NOMO-1 treated with dmso at 0.1 percent for 144 hours (cell line): ENCODE measurements around the gene PLXNB3.
"Not testable (repeated sequence)": the region's sequence is repeated elsewhere in the genome, so short reads cannot be mapped to it uniquely, and the experiment has no call there.

Experiments used
- DNase-seq: peaks from one replicate; lab custom pipeline; 2025; ENCODE audit not compliant: unreplicated experiment; lab: John Stamatoyannopoulos, UW

Gene PLXNB3

GRCh38 chrX:153732401-153732800 is 31.6 kb upstream of the PLXNB3 start:
- DNase-seq = no peak

DNA sequence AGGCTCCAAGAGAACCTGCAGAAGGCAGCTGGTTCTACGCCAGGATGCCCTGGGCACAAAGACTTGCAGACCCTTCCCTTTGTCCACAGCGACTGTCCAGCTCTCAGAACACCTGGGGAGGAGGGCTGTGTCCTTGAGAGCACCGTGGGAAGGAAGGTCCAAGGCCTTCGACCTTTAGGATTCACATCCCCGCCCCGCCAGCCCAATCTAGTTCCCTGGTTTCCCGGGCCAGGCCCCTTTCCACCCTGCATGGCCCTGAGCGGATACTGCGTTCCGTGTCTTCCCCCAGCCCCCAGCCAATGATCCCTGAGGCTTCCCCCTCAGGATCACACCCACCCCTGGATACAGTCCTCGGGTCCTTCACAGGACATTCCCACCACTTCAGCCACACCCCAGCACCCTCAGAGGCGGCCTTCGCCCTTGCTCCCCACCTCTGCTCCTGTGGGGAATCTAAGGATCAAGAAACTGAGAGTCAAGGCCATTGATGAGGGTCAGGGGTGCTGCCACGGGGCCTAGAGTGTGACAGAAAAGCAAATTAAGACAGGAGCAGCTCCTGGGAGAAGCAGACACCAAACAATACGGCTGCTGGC is 30.3 kb upstream of the PLXNB3 start:
- DNase-seq = no peak

- DNase-seq = no peak
Observed at GRCh38 chrX:153734871-153735270, 29.2 kb upstream of the PLXNB3 start.

- no peak for DNase-seq
Observed at GRCh38 chrX:153735274-153735673, 28.8 kb upstream of the PLXNB3 start.

DNA sequence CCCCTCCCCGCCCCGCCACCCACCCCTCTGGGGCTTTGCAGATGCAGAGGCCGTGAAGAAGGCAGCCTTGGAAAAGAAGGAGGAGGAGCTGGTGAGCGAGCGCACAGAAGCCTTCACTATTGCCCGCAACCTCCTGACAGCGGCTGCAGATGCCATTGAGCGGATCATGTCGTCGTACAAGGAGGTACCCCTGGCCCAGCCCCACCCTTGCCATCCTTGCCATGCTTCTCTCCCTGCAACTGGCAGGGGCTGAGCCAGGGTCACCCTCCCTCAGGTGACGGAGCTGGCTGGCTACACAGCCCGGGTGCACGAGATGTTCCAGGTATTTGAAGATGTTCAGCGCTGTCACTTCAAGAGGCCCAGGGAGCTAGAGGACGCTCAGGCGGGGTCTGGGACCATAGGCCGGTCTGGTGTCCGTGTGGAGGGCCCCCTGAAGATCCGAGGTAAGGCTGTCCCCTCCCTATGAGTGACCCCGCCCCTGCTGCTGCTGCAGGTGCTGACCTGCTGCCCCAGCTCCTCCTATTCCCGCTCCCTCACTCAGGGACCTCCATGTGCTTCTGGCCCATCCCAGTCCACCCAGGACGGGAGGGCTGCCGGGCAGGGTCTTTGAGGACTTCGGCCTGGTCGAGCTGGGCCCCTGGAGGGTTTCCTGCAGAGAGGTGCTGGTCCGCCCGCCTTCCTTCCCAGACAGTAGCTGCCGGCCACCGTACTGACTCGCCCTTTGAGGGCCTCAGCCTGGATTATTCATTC is 27.8 kb upstream of the PLXNB3 start:
- DNase-seq = no peak

GRCh38 chrX:153736871-153737441 is 27.1 kb upstream of the PLXNB3 start:
- DNase-seq = no peak

DNA sequence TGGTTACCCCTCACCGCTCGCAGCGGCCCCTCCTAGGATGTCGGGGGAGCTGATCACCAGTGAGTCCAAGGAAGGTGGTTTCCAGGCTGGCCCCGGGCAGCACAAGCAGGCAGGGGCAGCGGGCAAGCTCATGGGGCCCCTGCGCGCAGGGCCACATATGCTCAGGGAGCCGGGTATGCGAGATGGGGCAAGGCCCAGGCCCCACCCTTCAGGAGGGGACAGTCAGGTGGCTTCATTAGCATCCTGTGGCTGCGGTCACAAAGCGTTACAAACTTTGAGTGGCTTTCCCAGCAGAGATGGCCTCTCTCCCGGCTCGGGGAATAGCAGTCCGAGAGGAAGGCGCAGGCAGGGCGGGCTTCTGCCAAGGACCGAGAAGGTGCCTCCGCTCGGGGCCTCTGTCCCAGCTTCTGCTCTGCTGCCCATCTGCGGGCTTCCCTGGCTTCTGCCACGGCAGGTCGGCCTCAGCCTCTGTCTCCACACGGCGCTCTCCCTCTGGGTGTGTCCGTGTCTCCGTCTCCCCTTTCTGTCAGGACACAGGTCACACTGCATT is 25.9 kb upstream of the PLXNB3 start:
- no peak for DNase-seq

- DNase-seq = no peak
Observed at GRCh38 chrX:153739754-153740486, 24.1 kb upstream of the PLXNB3 start.

GRCh38 chrX:153740631-153741222 is 23.3 kb upstream of the PLXNB3 start:
- no peak for DNase-seq

DNA sequence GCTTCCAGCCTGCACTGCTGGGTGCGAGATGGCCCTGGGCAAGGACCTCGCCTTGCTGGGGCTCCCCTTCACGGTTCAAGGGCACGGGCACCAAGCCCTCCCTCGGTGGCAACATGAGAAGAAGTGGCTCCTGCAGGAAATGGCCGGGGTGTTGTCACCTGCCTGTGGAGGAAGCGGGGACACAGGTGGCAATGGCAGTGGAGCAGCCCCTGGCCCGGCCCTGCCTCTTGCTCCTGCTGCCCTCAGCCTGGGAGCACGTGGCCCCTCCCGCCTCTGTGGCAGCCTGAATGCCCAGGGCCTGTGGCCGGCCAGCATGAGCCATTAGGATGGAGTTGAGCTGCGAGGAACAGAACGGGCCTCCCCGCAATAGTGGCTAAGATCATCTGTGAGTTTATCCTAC is 22.6 kb upstream of the PLXNB3 start:
- no peak for DNase-seq

GRCh38 chrX:153742111-153742510 is 21.9 kb upstream of the PLXNB3 start:
- not testable (repeated sequence) for DNase-seq

- DNase-seq = not testable (repeated sequence)
Observed at GRCh38 chrX:153742796-153743467, 21.1 kb upstream of the PLXNB3 start.

- not testable (repeated sequence) for DNase-seq
Observed at GRCh38 chrX:153743468-153744209, 20.4 kb upstream of the PLXNB3 start.

GRCh38 chrX:153744210-153745066 is 19.6 kb upstream of the PLXNB3 start:
- DNase-seq = no peak

- DNase-seq = not testable (repeated sequence)
Observed at GRCh38 chrX:153745067-153745433, 19.0 kb upstream of the PLXNB3 start.

- no peak for DNase-seq
Observed at GRCh38 chrX:153746359-153746758, 17.7 kb upstream of the PLXNB3 start.

- DNase-seq = not testable (repeated sequence)
Observed at GRCh38 chrX:153746991-153747390, 17.1 kb upstream of the PLXNB3 start.

DNA sequence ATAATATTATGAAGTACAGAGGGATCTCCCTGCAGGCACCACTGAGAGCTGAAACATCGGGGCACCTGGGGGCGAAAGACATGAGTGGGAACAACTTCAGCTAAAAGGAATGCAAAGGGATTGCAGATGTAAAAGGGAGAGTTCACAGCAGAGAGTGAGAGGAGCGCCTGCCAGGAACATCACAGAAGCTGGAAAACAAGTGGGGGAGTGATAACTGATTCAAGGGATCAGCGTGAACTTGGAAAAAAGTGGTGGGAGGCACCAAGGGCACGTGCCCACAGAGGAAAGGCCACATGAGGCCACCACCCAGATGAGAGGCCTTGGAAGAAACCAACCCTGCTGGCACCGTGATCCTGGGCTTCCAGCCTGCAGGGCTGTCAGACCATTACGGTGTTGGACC is 15.0 kb upstream of the PLXNB3 start:
- DNase-seq = not testable (repeated sequence)
